ENCODE results near the gene PPIL1. TPM values are rescaled to one million over a fixed set of nuclear protein-coding genes. Genes with fewer than 3 reads are reported as not detected.

The PPIL1 gene
- total and polyA plus RNA-seq, 10 of the 15 experiments (the other 5 are each of a cell fraction or from before 2014, with no cell fraction given) = 39.5 to 95.8 (median 70.5) TPM

- TF ChIP-seq E2F8 (IDR thresholded peaks at IDR 0.05; ENCODE audit: low read depth, partially characterized antibody) (no peak), KLF5 (IDR thresholded peaks at IDR 0.05; ENCODE audit: partially characterized antibody) (no peak), CHD1 (IDR thresholded peaks at IDR 0.05; ENCODE audit: low read depth, low read length) (no peak), TCF3 (IDR thresholded peaks at IDR 0.05; ENCODE audit: borderline replicate concordance, insufficient read depth, low read depth, low read length) (no peak)
Observed at GRCh38 chr6:36827261-36828079, 47.1 kb downstream of the PPIL1 start (continued).

GRCh38 chr6:36826520-36827227 lies 47.9 kb downstream of the PPIL1 start:
- no peak for DNase-seq (ENCODE audit: low read depth, low spot score)
- BruUV-seq (replicated peaks) = no TSS peak
- no peak for ATAC-seq
- POLR2A ChIA-PET = no interaction called here
- Histone ChIP-seq H2AFZ (ENCODE audit: control insufficient read depth, low read depth, low read length) (no peak overlapping the region), H3K9ac (ENCODE audit: control insufficient read depth, insufficient read depth, low read length) (no peak overlapping the region), H4K20me1 (ENCODE audit: control insufficient read depth, insufficient read depth) (no peaks in the 10 kb centered on the region), H3K4me3 (no peak overlapping the region), H3K36me3 (ENCODE audit: control insufficient read depth in 2 of 2, insufficient read depth in 2 of 2, low read length in 1 of 2) (no peaks in the 10 kb centered on the region), H3K79me2 (ENCODE audit: control insufficient read depth, insufficient read depth, low read length) (no peaks in the 10 kb centered on the region), H3K27ac (ENCODE audit: control insufficient read depth, insufficient read depth) (no peak overlapping the region), H3K4me2 (ENCODE audit: control insufficient read depth, insufficient read depth) (no peak overlapping the region), H3K27me3 (replicated peaks in 1 of 2; ENCODE audit: control insufficient read depth in 2 of 2, insufficient read depth in 2 of 2, low read length in 1 of 2) (no peaks in the 10 kb centered on the region), H3K4me1 (ENCODE audit: control insufficient read depth, insufficient read depth, low read length) (no peaks in the 10 kb centered on the region), H3K9me3 (replicated peaks; ENCODE audit: control insufficient read depth, insufficient read depth, low read length) (no peaks in the 10 kb centered on the region)
- CTCF ChIA-PET = no interaction called here
- SMC1A ChIA-PET (ENCODE audit: uncharacterized antibody, unreplicated experiment) = interaction anchor here (1.0 kb wide), 1 partner anchor 8 kb away, joined by 3 read pairs; no protein-coding TSS in a partner anchor
- TF ChIP-seq TBL1XR1 (IDR thresholded peaks at IDR 0.05; ENCODE audit: low read depth, low read length) = no peak
- TF ChIP-seq JUNB (IDR thresholded peaks at IDR 0.05) = no peak
- 58% methylated on average over 19 of the region's 19 CpGs for WGBS (ENCODE audit: insufficient coverage, insufficient replicate concordance, low lambda C conversion rate, missing lambda C conversion rate)
- intact Hi-C loops (cut with micrococcal nuclease; ENCODE audit: unreplicated experiment) = no loop called here
- FAIRE-seq = no peak
- in situ Hi-C loops (cut with MboI) = no loop called here
- RAD21 ChIA-PET (ENCODE audit: unreplicated experiment) = no interaction called here

All from GM12878 (cell line).